ENCODE measurements around the gene RAB6B.

RAB6B gene

GRCh38 chr3:133887803-133888703, 7.6 kb downstream of the RAB6B start:
- H3K27me3 ChIP-seq (ENCODE audit: control insufficient read depth, insufficient read depth, low read length), result no peaks in the 10 kb centered on the region
- H3K9ac ChIP-seq (ENCODE audit: low read length), result no peak overlapping the region

GRCh38 chr3:133887074-133887802, 8.4 kb downstream of the RAB6B start:
- no peak overlapping the region for H3K4me3 ChIP-seq (ENCODE audit: low read length)
- H3K4me1 ChIP-seq (ENCODE audit: control insufficient read depth, insufficient read depth, low read length), result no peaks in the 10 kb centered on the region
- H3K27me3 ChIP-seq (ENCODE audit: control insufficient read depth, insufficient read depth, low read length), result peaks cover 2% of the 10 kb centered on the region
- no peaks in the 10 kb centered on the region for H3K36me3 ChIP-seq (ENCODE audit: control insufficient read depth, insufficient read depth, low read length)
- no peak overlapping the region for H3K9ac ChIP-seq (ENCODE audit: low read length)
- H3K27ac ChIP-seq (ENCODE audit: low read depth, low read length), result no peak overlapping the region

More at GRCh38 chr3:133887803-133888703, 7.6 kb downstream of the RAB6B start:
- H3K4me3 ChIP-seq (ENCODE audit: low read length), result no peak overlapping the region
- no peaks in the 10 kb centered on the region for H3K4me1 ChIP-seq (ENCODE audit: control insufficient read depth, insufficient read depth, low read length)
- H3K36me3 ChIP-seq (ENCODE audit: control insufficient read depth, insufficient read depth, low read length), result no peaks in the 10 kb centered on the region
- no peak overlapping the region for H3K27ac ChIP-seq (ENCODE audit: low read depth, low read length)

- Histone ChIP-seq H3K9ac (ENCODE audit: low read length) (no peak overlapping the region), H3K27me3 (ENCODE audit: control insufficient read depth, insufficient read depth, low read length) (peaks cover 2% of the 10 kb centered on the region), H3K27ac (ENCODE audit: low read depth, low read length) (no peak overlapping the region), H3K36me3 (ENCODE audit: control insufficient read depth, insufficient read depth, low read length) (no peaks in the 10 kb centered on the region), H3K4me1 (ENCODE audit: control insufficient read depth, insufficient read depth, low read length) (no peaks in the 10 kb centered on the region), H3K4me3 (ENCODE audit: low read length) (no peak overlapping the region)
Observed at GRCh38 chr3:133886031-133886722, 9.5 kb downstream of the RAB6B start.

- Histone ChIP-seq H3K4me1 (ENCODE audit: control insufficient read depth, insufficient read depth, low read length) (no peaks in the 10 kb centered on the region), H3K27ac (ENCODE audit: low read depth, low read length) (no peak overlapping the region), H3K36me3 (ENCODE audit: control insufficient read depth, insufficient read depth, low read length) (no peaks in the 10 kb centered on the region), H3K4me3 (ENCODE audit: low read length) (no peak overlapping the region), H3K27me3 (ENCODE audit: control insufficient read depth, insufficient read depth, low read length) (peaks cover 2% of the 10 kb centered on the region), H3K9ac (ENCODE audit: low read length) (no peak overlapping the region)
Observed at GRCh38 chr3:133884887-133885711, 10.6 kb downstream of the RAB6B start.

- no peak overlapping the region for H3K27ac ChIP-seq (ENCODE audit: low read depth, low read length)
- H3K9ac ChIP-seq (ENCODE audit: low read length), result no peak overlapping the region
- no peaks in the 10 kb centered on the region for H3K36me3 ChIP-seq (ENCODE audit: control insufficient read depth, insufficient read depth, low read length)
- H3K4me1 ChIP-seq (ENCODE audit: control insufficient read depth, insufficient read depth, low read length), result no peaks in the 10 kb centered on the region
- no peak overlapping the region for H3K4me3 ChIP-seq (ENCODE audit: low read length)
- peaks cover 2% of the 10 kb centered on the region for H3K27me3 ChIP-seq (ENCODE audit: control insufficient read depth, insufficient read depth, low read length)
Observed at GRCh38 chr3:133884054-133884886, 11.4 kb downstream of the RAB6B start.

GRCh38 chr3:133883641-133884040, 12.0 kb downstream of the RAB6B start:
- Histone ChIP-seq H3K27me3 (ENCODE audit: control insufficient read depth, insufficient read depth, low read length) (peaks cover 2% of the 10 kb centered on the region), H3K36me3 (ENCODE audit: control insufficient read depth, insufficient read depth, low read length) (no peaks in the 10 kb centered on the region), H3K4me3 (ENCODE audit: low read length) (no peak overlapping the region), H3K27ac (ENCODE audit: low read depth, low read length) (no peak overlapping the region), H3K4me1 (ENCODE audit: control insufficient read depth, insufficient read depth, low read length) (no peaks in the 10 kb centered on the region), H3K9ac (ENCODE audit: low read length) (no peak overlapping the region)

- Histone ChIP-seq H3K4me3 (ENCODE audit: low read length) (no peak overlapping the region), H3K4me1 (ENCODE audit: control insufficient read depth, insufficient read depth, low read length) (no peaks in the 10 kb centered on the region), H3K27me3 (ENCODE audit: control insufficient read depth, insufficient read depth, low read length) (peaks cover 2% of the 10 kb centered on the region), H3K36me3 (ENCODE audit: control insufficient read depth, insufficient read depth, low read length) (no peaks in the 10 kb centered on the region), H3K27ac (ENCODE audit: low read depth, low read length) (no peak overlapping the region), H3K9ac (ENCODE audit: low read length) (no peak overlapping the region)
Observed at GRCh38 chr3:133882986-133883586, 12.6 kb downstream of the RAB6B start.

GRCh38 chr3:133881939-133882825, 13.5 kb downstream of the RAB6B start:
- Histone ChIP-seq H3K36me3 (ENCODE audit: control insufficient read depth, insufficient read depth, low read length) (no peaks in the 10 kb centered on the region), H3K27me3 (ENCODE audit: control insufficient read depth, insufficient read depth, low read length) (peaks cover 2% of the 10 kb centered on the region), H3K27ac (ENCODE audit: low read depth, low read length) (no peak overlapping the region), H3K4me3 (ENCODE audit: low read length) (no peak overlapping the region), H3K4me1 (ENCODE audit: control insufficient read depth, insufficient read depth, low read length) (no peaks in the 10 kb centered on the region), H3K9ac (ENCODE audit: low read length) (no peak overlapping the region)

- H3K36me3 ChIP-seq (ENCODE audit: control insufficient read depth, insufficient read depth, low read length), result no peaks in the 10 kb centered on the region
- peaks cover 2% of the 10 kb centered on the region for H3K27me3 ChIP-seq (ENCODE audit: control insufficient read depth, insufficient read depth, low read length)
- H3K4me1 ChIP-seq (ENCODE audit: control insufficient read depth, insufficient read depth, low read length), result no peaks in the 10 kb centered on the region
- no peak overlapping the region for H3K4me3 ChIP-seq (ENCODE audit: low read length)
- no peak overlapping the region for H3K27ac ChIP-seq (ENCODE audit: low read depth, low read length)
- no peak overlapping the region for H3K9ac ChIP-seq (ENCODE audit: low read length)
Observed at GRCh38 chr3:133881492-133881891, 14.2 kb downstream of the RAB6B start.

GRCh38 chr3:133880886-133881455, 14.7 kb downstream of the RAB6B start:
- Histone ChIP-seq H3K9ac (ENCODE audit: low read length) (no peak overlapping the region), H3K4me1 (ENCODE audit: control insufficient read depth, insufficient read depth, low read length) (no peaks in the 10 kb centered on the region), H3K27ac (ENCODE audit: low read depth, low read length) (no peak overlapping the region), H3K36me3 (ENCODE audit: control insufficient read depth, insufficient read depth, low read length) (no peaks in the 10 kb centered on the region), H3K27me3 (ENCODE audit: control insufficient read depth, insufficient read depth, low read length) (peaks cover 2% of the 10 kb centered on the region), H3K4me3 (ENCODE audit: low read length) (no peak overlapping the region)
